GM12874 (cell line): ENCODE results near the gene SEMA3D.

ENCODE experiments used
- CTCF ChIP-seq: IDR thresholded peaks from 2 replicates; pipeline ENCODE4 v1.5.1; 2011; ENCODE audit warnings: low read depth, mild to moderate bottlenecking, control low read depth, low read length, moderate library complexity; ENCODE audit not compliant: insufficient read depth

SEMA3D gene

GRCh38 chr7:85222522-85222921 lies 35.7 kb upstream of the SEMA3D start:
- TF ChIP-seq CTCF, result no peak

GRCh38 chr7:85221796-85222195 lies 34.9 kb upstream of the SEMA3D start:
- no peak for TF ChIP-seq CTCF

GRCh38 chr7:85220651-85221050 lies 33.8 kb upstream of the SEMA3D start:
- TF ChIP-seq CTCF, result no peak

- no peak for TF ChIP-seq CTCF
Observed at GRCh38 chr7:85220023-85220422, 33.2 kb upstream of the SEMA3D start.

- no peak for TF ChIP-seq CTCF
Observed at GRCh38 chr7:85217085-85217484, 30.2 kb upstream of the SEMA3D start.

GRCh38 chr7:85215098-85215497 lies 28.2 kb upstream of the SEMA3D start:
- TF ChIP-seq CTCF, result no peak

GRCh38 chr7:85213500-85213899 lies 26.6 kb upstream of the SEMA3D start:
- no peak for TF ChIP-seq CTCF

- no peak for TF ChIP-seq CTCF
Observed at GRCh38 chr7:85205754-85206153, 18.9 kb upstream of the SEMA3D start.
